ENCODE results near the gene SYNDIG1.

The SYNDIG1 gene

DNA sequence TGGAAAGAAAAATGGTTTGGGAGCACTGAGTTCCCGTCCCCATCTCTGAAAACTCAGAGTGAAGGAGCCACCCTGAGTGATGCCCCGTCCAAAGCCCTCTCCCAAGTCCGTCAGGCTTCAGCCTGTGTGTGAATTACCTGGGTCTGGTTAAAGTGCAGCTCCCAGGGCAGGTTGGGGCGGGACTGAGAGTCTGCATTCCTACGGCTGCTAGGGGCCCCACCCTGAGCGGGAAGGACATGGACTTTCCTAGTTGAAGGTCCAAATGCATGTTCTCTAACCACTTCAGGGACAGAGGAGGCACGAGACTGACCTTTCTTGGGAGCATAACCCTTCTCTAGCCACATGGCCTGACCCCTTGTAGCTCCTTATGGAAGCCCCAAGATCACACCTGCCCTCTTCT lies 97.2 kb downstream of the SYNDIG1 start:
- no peaks in the 10 kb centered on the region for H3K79me2 ChIP-seq (ENCODE audit: control insufficient read depth, insufficient read depth, low read length)
- H3K4me3 ChIP-seq (ENCODE audit: low read length) = no peak overlapping the region
- H3K4me2 ChIP-seq (ENCODE audit: low read length) = no peak overlapping the region
- no peaks in the 10 kb centered on the region for H3K36me3 ChIP-seq (ENCODE audit: control insufficient read depth, insufficient read depth, low read length)
- H2AK5ac ChIP-seq (ENCODE audit: low read length) = no peak overlapping the region
- no peak overlapping the region for H3K23ac ChIP-seq (ENCODE audit: low read length)
- no peak overlapping the region for H4K5ac ChIP-seq (ENCODE audit: low read length)
- no peak overlapping the region for H3K56ac ChIP-seq (ENCODE audit: low read length)
- H3K27me3 ChIP-seq (ENCODE audit: insufficient read depth, low read length, poor library complexity) = no peaks in the 10 kb centered on the region
- H3K27ac ChIP-seq (ENCODE audit: low read depth, low read length) = no peak overlapping the region
- H2BK120ac ChIP-seq (ENCODE audit: low read depth, low read length) = no peak overlapping the region
- H3K9ac ChIP-seq (ENCODE audit: low read length) = no peak overlapping the region
- WGBS (ENCODE audit: extremely low coverage, insufficient coverage, low lambda C conversion rate) = no CpG with 5 or more reads among the region's 7 CpGs
- H2BK15ac ChIP-seq (replicated peaks; ENCODE audit: low read depth) = no peak overlapping the region
- H3K4me1 ChIP-seq (ENCODE audit: control insufficient read depth, low read depth, low read length) = no peaks in the 10 kb centered on the region
- no peak overlapping the region for H2BK5ac ChIP-seq (ENCODE audit: low read length)
- no peaks in the 10 kb centered on the region for H3K79me1 ChIP-seq (ENCODE audit: low read length)
- DNase-seq = no peak
- no peak overlapping the region for H3K4ac ChIP-seq (ENCODE audit: low read depth, low read length)
- no peak overlapping the region for H3K18ac ChIP-seq (ENCODE audit: low read length)
- H4K8ac ChIP-seq (ENCODE audit: low read depth, low read length) = no peak overlapping the region

DNA sequence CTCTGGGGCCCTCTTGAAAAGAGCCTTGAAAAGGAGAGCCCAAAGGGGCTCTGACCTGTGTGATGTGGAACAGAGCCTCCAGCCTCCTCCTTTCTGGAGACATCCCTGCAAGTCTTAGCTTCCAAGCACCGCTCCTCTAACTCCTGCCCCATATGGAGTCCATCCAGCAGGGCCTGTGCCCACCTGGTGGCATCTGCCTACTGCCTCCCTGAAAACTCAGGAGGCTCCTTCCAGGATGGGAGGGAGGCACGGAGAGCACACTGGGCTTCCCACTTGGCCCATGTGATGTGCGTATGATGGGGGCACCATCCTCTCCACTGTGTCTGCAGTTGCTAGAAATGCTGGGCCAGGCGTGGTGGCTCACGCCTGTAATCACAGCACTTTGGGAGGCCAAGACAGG lies 98.1 kb downstream of the SYNDIG1 start:
- H3K27ac ChIP-seq (ENCODE audit: low read depth, low read length) = no peak overlapping the region
- H3K56ac ChIP-seq (ENCODE audit: low read length) = no peak overlapping the region
- H2AK5ac ChIP-seq (ENCODE audit: low read length) = no peak overlapping the region
- no peaks in the 10 kb centered on the region for H3K79me1 ChIP-seq (ENCODE audit: low read length)
- no peak overlapping the region for H4K5ac ChIP-seq (ENCODE audit: low read length)
- H4K8ac ChIP-seq (ENCODE audit: low read depth, low read length) = no peak overlapping the region
- no peak overlapping the region for H3K4me2 ChIP-seq (ENCODE audit: low read length)
- no peak overlapping the region for H3K4ac ChIP-seq (ENCODE audit: low read depth, low read length)
- H3K4me1 ChIP-seq (ENCODE audit: control insufficient read depth, low read depth, low read length) = no peaks in the 10 kb centered on the region
- no peak overlapping the region for H2BK120ac ChIP-seq (ENCODE audit: low read depth, low read length)
- H3K23ac ChIP-seq (ENCODE audit: low read length) = no peak overlapping the region
- no peaks in the 10 kb centered on the region for H3K27me3 ChIP-seq (ENCODE audit: insufficient read depth, low read length, poor library complexity)
- no peak overlapping the region for H2BK15ac ChIP-seq (replicated peaks; ENCODE audit: low read depth)
- no peak overlapping the region for H3K9ac ChIP-seq (ENCODE audit: low read length)
- no peak overlapping the region for H2BK5ac ChIP-seq (ENCODE audit: low read length)
- no peaks in the 10 kb centered on the region for H3K36me3 ChIP-seq (ENCODE audit: control insufficient read depth, insufficient read depth, low read length)
- H3K79me2 ChIP-seq (ENCODE audit: control insufficient read depth, insufficient read depth, low read length) = no peaks in the 10 kb centered on the region
- no peak overlapping the region for H3K18ac ChIP-seq (ENCODE audit: low read length)
- no peak overlapping the region for H3K4me3 ChIP-seq (ENCODE audit: low read length)
- no CpG with 5 or more reads among the region's 5 CpGs for WGBS (ENCODE audit: extremely low coverage, insufficient coverage, low lambda C conversion rate)
- no peak for DNase-seq

DNA sequence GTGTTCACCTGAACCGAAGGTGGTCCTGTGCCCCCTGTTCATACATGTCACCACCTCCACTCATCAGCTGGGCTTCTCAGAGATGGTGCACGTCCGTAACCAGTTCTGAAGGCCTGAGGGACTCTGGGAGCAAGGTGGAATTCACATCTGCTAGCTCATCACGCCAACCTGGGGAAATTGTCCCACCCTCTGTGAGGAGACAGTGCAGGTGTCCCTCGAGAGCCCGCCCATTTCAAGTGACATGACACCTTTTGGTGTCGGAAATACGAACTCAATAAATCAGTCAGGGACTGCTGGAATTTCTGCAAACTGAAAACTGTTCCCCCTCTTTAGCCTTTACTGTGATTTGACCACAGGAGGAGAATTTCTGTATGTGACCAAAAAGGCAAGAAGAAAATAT lies 99.4 kb downstream of the SYNDIG1 start:
- Histone ChIP-seq H3K56ac (ENCODE audit: low read length) (no peak overlapping the region), H2BK15ac (replicated peaks; ENCODE audit: low read depth) (no peak overlapping the region), H3K36me3 (ENCODE audit: control insufficient read depth, insufficient read depth, low read length) (no peaks in the 10 kb centered on the region), H2BK120ac (ENCODE audit: low read depth, low read length) (no peak overlapping the region), H3K27ac (ENCODE audit: low read depth, low read length) (no peak overlapping the region), H3K4me1 (ENCODE audit: control insufficient read depth, low read depth, low read length) (no peaks in the 10 kb centered on the region), H2BK5ac (ENCODE audit: low read length) (no peak overlapping the region), H3K27me3 (ENCODE audit: insufficient read depth, low read length, poor library complexity) (no peaks in the 10 kb centered on the region), H3K79me2 (ENCODE audit: control insufficient read depth, insufficient read depth, low read length) (no peaks in the 10 kb centered on the region), H4K8ac (ENCODE audit: low read depth, low read length) (no peak overlapping the region), H3K18ac (ENCODE audit: low read length) (no peak overlapping the region), H3K23ac (ENCODE audit: low read length) (no peak overlapping the region), H3K9ac (ENCODE audit: low read length) (no peak overlapping the region), H3K79me1 (ENCODE audit: low read length) (no peaks in the 10 kb centered on the region), H3K4ac (ENCODE audit: low read depth, low read length) (no peak overlapping the region), H3K4me2 (ENCODE audit: low read length) (no peak overlapping the region), H3K4me3 (ENCODE audit: low read length) (no peak overlapping the region), H2AK5ac (ENCODE audit: low read length) (no peak overlapping the region), H4K5ac (ENCODE audit: low read length) (no peak overlapping the region)
- DNase-seq = no peak
- WGBS (ENCODE audit: extremely low coverage, insufficient coverage, low lambda C conversion rate) = no CpG with 5 or more reads among the region's 8 CpGs

DNA sequence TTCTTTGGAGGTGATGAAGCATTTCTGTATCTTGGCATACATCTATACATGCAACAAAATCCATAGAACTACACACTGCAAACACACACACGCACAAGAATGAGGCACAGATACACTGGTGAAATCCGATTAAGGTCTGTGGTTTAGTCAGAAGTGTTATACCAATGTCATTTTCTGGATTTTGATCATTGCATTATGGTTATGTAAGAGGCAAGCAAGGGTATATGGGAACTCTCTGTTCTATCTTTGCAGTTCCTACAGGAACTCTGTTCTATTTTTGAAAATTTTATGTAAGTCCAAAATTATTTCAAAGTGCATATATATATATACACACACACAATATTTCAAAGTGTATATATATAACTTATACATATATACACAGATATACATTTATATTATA lies 101.7 kb downstream of the SYNDIG1 start:
- Histone ChIP-seq H3K27me3 (ENCODE audit: insufficient read depth, low read length, poor library complexity) (no peaks in the 10 kb centered on the region), H3K4me2 (ENCODE audit: low read length) (no peak overlapping the region), H3K79me2 (ENCODE audit: control insufficient read depth, insufficient read depth, low read length) (no peaks in the 10 kb centered on the region), H3K36me3 (ENCODE audit: control insufficient read depth, insufficient read depth, low read length) (no peaks in the 10 kb centered on the region), H2BK120ac (ENCODE audit: low read depth, low read length) (no peak overlapping the region), H3K27ac (ENCODE audit: low read depth, low read length) (no peak overlapping the region), H3K23ac (ENCODE audit: low read length) (no peak overlapping the region), H3K4me1 (ENCODE audit: control insufficient read depth, low read depth, low read length) (no peaks in the 10 kb centered on the region), H3K79me1 (ENCODE audit: low read length) (no peaks in the 10 kb centered on the region), H2AK5ac (ENCODE audit: low read length) (no peak overlapping the region), H3K4me3 (ENCODE audit: low read length) (no peak overlapping the region), H3K4ac (ENCODE audit: low read depth, low read length) (no peak overlapping the region), H2BK5ac (ENCODE audit: low read length) (no peak overlapping the region), H3K56ac (ENCODE audit: low read length) (no peak overlapping the region), H2BK15ac (replicated peaks; ENCODE audit: low read depth) (no peak overlapping the region), H4K5ac (ENCODE audit: low read length) (no peak overlapping the region), H3K18ac (ENCODE audit: low read length) (no peak overlapping the region), H4K8ac (ENCODE audit: low read depth, low read length) (no peak overlapping the region), H3K9ac (ENCODE audit: low read length) (no peak overlapping the region)
- no CpG with 5 or more reads among the region's 2 CpGs for WGBS (ENCODE audit: extremely low coverage, insufficient coverage, low lambda C conversion rate)
- DNase-seq = no peak

DNA sequence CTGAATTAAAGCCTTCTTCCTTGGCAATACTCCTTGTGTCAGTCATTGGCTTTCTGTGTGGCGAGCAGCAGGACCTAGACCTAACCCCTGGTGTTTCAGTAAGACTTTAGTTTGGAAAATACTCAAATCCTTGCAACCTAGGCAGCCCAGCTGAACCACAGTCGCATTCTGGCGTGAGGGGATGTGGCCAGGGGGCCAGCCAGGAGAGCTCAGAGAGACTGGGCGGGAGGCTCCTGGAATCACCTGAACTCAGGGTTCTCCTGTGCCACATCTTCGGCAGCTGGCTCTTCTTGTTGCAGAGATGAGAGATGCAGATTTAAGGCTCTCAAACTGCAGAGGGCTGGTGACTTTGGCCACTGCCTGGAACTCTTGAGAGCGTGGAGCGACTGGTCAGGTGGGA lies 102.7 kb downstream of the SYNDIG1 start:
- Histone ChIP-seq H2BK5ac (ENCODE audit: low read length) (no peak overlapping the region), H2BK15ac (replicated peaks; ENCODE audit: low read depth) (no peak overlapping the region), H3K4me2 (ENCODE audit: low read length) (no peak overlapping the region), H3K4me3 (ENCODE audit: low read length) (no peak overlapping the region), H3K27me3 (ENCODE audit: insufficient read depth, low read length, poor library complexity) (no peaks in the 10 kb centered on the region), H3K56ac (ENCODE audit: low read length) (no peak overlapping the region), H4K8ac (ENCODE audit: low read depth, low read length) (no peak overlapping the region), H3K79me2 (ENCODE audit: control insufficient read depth, insufficient read depth, low read length) (no peaks in the 10 kb centered on the region), H2AK5ac (ENCODE audit: low read length) (no peak overlapping the region), H3K27ac (ENCODE audit: low read depth, low read length) (no peak overlapping the region), H3K36me3 (ENCODE audit: control insufficient read depth, insufficient read depth, low read length) (no peaks in the 10 kb centered on the region), H3K4me1 (ENCODE audit: control insufficient read depth, low read depth, low read length) (no peaks in the 10 kb centered on the region), H3K18ac (ENCODE audit: low read length) (no peak overlapping the region), H3K23ac (ENCODE audit: low read length) (no peak overlapping the region), H3K4ac (ENCODE audit: low read depth, low read length) (no peak overlapping the region), H2BK120ac (ENCODE audit: low read depth, low read length) (no peak overlapping the region), H3K79me1 (ENCODE audit: low read length) (no peaks in the 10 kb centered on the region), H4K5ac (ENCODE audit: low read length) (no peak overlapping the region), H3K9ac (ENCODE audit: low read length) (no peak overlapping the region)
- WGBS (ENCODE audit: extremely low coverage, insufficient coverage, low lambda C conversion rate) = no CpG with 5 or more reads among the region's 7 CpGs
- no peak for DNase-seq

DNA sequence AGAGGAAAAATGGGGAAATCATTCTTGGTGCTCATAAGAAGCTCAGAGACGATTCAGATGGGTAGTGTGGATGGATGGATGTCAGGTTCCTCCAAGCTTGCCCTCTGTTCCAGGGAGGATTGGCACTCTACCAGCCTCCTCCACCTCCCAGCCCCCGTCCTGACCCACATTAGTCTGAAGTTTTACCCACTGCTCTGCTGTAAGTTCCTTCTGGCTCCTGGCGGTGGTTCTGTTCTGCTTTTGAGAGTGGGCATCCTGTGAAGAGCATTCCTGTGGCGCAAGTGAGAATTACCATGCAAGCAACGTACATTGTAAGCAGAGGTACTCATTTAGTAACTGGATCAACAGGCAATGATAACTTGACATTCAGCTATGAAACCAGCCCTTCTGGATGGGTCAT lies 103.4 kb downstream of the SYNDIG1 start:
- H3K18ac ChIP-seq (ENCODE audit: low read length) = no peak overlapping the region
- no peaks in the 10 kb centered on the region for H3K4me1 ChIP-seq (ENCODE audit: control insufficient read depth, low read depth, low read length)
- DNase-seq = no peak
- H4K5ac ChIP-seq (ENCODE audit: low read length) = no peak overlapping the region
- no peak overlapping the region for H2BK15ac ChIP-seq (replicated peaks; ENCODE audit: low read depth)
- no peaks in the 10 kb centered on the region for H3K79me2 ChIP-seq (ENCODE audit: control insufficient read depth, insufficient read depth, low read length)
- no peak overlapping the region for H3K56ac ChIP-seq (ENCODE audit: low read length)
- H3K4me3 ChIP-seq (ENCODE audit: low read length) = no peak overlapping the region
- no peak overlapping the region for H2BK120ac ChIP-seq (ENCODE audit: low read depth, low read length)
- H3K9ac ChIP-seq (ENCODE audit: low read length) = no peak overlapping the region
- H3K4me2 ChIP-seq (ENCODE audit: low read length) = no peak overlapping the region
- H3K27ac ChIP-seq (ENCODE audit: low read depth, low read length) = no peak overlapping the region
- H3K79me1 ChIP-seq (ENCODE audit: low read length) = no peaks in the 10 kb centered on the region
- no peak overlapping the region for H2AK5ac ChIP-seq (ENCODE audit: low read length)
- H3K36me3 ChIP-seq (ENCODE audit: control insufficient read depth, insufficient read depth, low read length) = no peaks in the 10 kb centered on the region
- H2BK5ac ChIP-seq (ENCODE audit: low read length) = no peak overlapping the region
- WGBS (ENCODE audit: extremely low coverage, insufficient coverage, low lambda C conversion rate) = no CpG with 5 or more reads among the region's 5 CpGs
- H4K8ac ChIP-seq (ENCODE audit: low read depth, low read length) = no peak overlapping the region
- no peak overlapping the region for H3K23ac ChIP-seq (ENCODE audit: low read length)
- H3K27me3 ChIP-seq (ENCODE audit: insufficient read depth, low read length, poor library complexity) = no peaks in the 10 kb centered on the region
- no peak overlapping the region for H3K4ac ChIP-seq (ENCODE audit: low read depth, low read length)

Measured in mesendoderm (in vitro differentiated cells).